Measurements from ENCODE around the gene PGM3.

The PGM3 gene

GRCh38 chr6:83192871-83193746 lies at the start of gene PGM3, which contains the start of gene RWDD2A:
TSS of gene PGM3 (minus strand) at chr6:83193265. CDS start at chr6:83191012, 2,253 bp downstream.
TSS of gene RWDD2A (plus strand) at chr6:83193357. CDS start at chr6:83194452, 1,095 bp downstream.
- Histone ChIP-seq H3K27me3 (replicated peaks; ENCODE audit: control insufficient read depth, insufficient read depth, low read length) (no peaks in the 10 kb centered on the region), H3K4me3 (replicated peaks; ENCODE audit: low read depth, low read length) (peak within 1 kb of the TSS; percentile 93), H3K36me3 (ENCODE audit: control insufficient read depth, insufficient read depth, low read length) (peaks cover 6% of the 10 kb centered on the region)
- TF ChIP-seq CTCF (IDR thresholded peaks at IDR 0.05; ENCODE audit: insufficient read depth, low read length, poor library complexity, severe bottlenecking), result no peak
- peak; percentile 93 for DNase-seq (ENCODE audit: extremely low read depth, insufficient read length)

- H3K36me3 ChIP-seq (ENCODE audit: control insufficient read depth, insufficient read depth, low read length), result no peaks in the 10 kb centered on the region
- no peak for TF ChIP-seq CTCF (IDR thresholded peaks at IDR 0.05; ENCODE audit: insufficient read depth, low read length, poor library complexity, severe bottlenecking)
- DNase-seq (ENCODE audit: extremely low read depth, insufficient read length), result no peak
- H3K4me3 ChIP-seq (replicated peaks; ENCODE audit: low read depth, low read length), result no peak overlapping the region
- no peaks in the 10 kb centered on the region for H3K27me3 ChIP-seq (replicated peaks; ENCODE audit: control insufficient read depth, insufficient read depth, low read length)
Measured at GRCh38 chr6:83231146-83231545, 38.1 kb upstream of the PGM3 start.

GRCh38 chr6:83226517-83226916 lies 33.5 kb upstream of the PGM3 start:
- H3K4me3 ChIP-seq (replicated peaks; ENCODE audit: low read depth, low read length), result no peak overlapping the region
- DNase-seq (ENCODE audit: extremely low read depth, insufficient read length), result no peak
- no peak for TF ChIP-seq CTCF (IDR thresholded peaks at IDR 0.05; ENCODE audit: insufficient read depth, low read length, poor library complexity, severe bottlenecking)
- H3K36me3 ChIP-seq (ENCODE audit: control insufficient read depth, insufficient read depth, low read length), result no peaks in the 10 kb centered on the region
- no peaks in the 10 kb centered on the region for H3K27me3 ChIP-seq (replicated peaks; ENCODE audit: control insufficient read depth, insufficient read depth, low read length)

- Histone ChIP-seq H3K27me3 (replicated peaks; ENCODE audit: control insufficient read depth, insufficient read depth, low read length) (no peaks in the 10 kb centered on the region), H3K36me3 (ENCODE audit: control insufficient read depth, insufficient read depth, low read length) (no peaks in the 10 kb centered on the region)
- DNase-seq (ENCODE audit: extremely low read depth, insufficient read length), result no peak
Measured at GRCh38 chr6:83221889-83222479, 28.9 kb upstream of the PGM3 start.

GRCh38 chr6:83221276-83221675 lies 28.2 kb upstream of the PGM3 start:
- Histone ChIP-seq H3K27me3 (replicated peaks; ENCODE audit: control insufficient read depth, insufficient read depth, low read length) (no peaks in the 10 kb centered on the region), H3K36me3 (ENCODE audit: control insufficient read depth, insufficient read depth, low read length) (no peaks in the 10 kb centered on the region), H3K4me3 (replicated peaks; ENCODE audit: low read depth, low read length) (no peak overlapping the region)
- no peak for TF ChIP-seq CTCF (IDR thresholded peaks at IDR 0.05; ENCODE audit: insufficient read depth, low read length, poor library complexity, severe bottlenecking)
- DNase-seq (ENCODE audit: extremely low read depth, insufficient read length), result no peak

More at GRCh38 chr6:83221889-83222479, 28.9 kb upstream of the PGM3 start:
- no peak overlapping the region for H3K4me3 ChIP-seq (replicated peaks; ENCODE audit: low read depth, low read length)
- peak; percentile 50 for TF ChIP-seq CTCF (IDR thresholded peaks at IDR 0.05; ENCODE audit: insufficient read depth, low read length, poor library complexity, severe bottlenecking)
